HG02943 (cell line): ENCODE measurements around the gene TMEM181.
"Not testable (repeated sequence)": the region's sequence is repeated elsewhere in the genome, so short reads cannot be mapped to it uniquely, and the experiment has no call there.

ENCODE experiments used
- ATAC-seq: cut with Tn5 transposase; IDR thresholded peaks from one replicate; pipeline ENCODE4 v1.9.1; 2021; ENCODE audit warnings: mild to moderate bottlenecking, low read depth, moderate library complexity; ENCODE audit not compliant: unreplicated experiment

Gene TMEM181

DNA sequence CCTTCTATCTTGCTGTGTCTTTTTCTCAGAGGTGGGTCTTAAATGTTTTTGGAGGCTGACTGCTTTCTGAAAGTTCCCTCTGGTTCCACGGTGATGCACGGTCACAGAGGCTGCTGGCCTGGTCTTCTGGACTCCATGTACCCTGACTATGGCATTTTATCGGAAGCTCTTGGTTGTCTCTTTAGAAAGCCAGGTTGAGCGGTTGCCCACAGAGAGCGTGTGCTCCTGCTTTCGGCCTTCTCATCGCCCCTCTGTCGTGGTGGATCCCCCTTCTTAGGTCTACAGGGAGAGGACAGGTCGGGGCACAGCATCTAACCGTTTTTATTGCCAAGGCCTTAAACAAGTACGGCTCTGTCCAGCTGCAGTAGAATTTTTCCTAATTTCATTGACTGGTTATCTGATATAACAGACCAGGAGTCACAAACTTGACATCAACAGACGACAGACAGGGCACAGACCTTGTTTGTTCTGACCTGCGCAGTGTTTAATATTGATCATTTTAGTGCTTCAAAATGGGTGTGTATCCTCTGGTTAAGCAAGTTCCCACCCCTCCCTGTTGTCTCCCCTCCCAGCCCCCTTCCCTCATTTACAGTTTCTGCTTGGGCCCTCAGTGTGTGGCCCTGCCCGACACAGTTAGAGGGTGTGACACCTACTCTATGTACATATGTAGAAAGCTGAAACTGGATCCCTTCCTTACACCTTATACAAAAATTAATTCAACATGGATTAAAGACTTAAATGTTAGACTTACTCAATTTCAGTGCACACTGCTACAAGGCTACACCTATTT is 114.6 kb downstream of the TMEM181 start:
- no peak for ATAC-seq

DNA sequence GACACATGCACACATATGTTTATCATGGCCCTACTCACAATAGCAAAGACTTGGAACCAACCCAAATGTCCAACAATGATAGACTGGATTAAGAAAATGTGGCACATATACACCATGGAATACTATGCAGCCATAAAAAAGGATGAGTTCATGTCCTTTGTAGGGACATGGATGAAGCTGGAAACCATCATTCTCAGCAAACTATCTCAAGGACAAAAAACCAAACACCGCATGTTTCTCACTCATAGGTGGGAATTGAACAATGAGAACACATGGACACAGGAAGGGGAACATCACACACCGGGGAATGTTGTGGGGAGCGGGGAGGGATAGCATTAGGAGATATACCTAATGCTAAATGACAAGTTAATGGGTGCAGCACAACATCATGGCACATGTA is 117.2 kb downstream of the TMEM181 start:
- ATAC-seq: not testable (repeated sequence)

DNA sequence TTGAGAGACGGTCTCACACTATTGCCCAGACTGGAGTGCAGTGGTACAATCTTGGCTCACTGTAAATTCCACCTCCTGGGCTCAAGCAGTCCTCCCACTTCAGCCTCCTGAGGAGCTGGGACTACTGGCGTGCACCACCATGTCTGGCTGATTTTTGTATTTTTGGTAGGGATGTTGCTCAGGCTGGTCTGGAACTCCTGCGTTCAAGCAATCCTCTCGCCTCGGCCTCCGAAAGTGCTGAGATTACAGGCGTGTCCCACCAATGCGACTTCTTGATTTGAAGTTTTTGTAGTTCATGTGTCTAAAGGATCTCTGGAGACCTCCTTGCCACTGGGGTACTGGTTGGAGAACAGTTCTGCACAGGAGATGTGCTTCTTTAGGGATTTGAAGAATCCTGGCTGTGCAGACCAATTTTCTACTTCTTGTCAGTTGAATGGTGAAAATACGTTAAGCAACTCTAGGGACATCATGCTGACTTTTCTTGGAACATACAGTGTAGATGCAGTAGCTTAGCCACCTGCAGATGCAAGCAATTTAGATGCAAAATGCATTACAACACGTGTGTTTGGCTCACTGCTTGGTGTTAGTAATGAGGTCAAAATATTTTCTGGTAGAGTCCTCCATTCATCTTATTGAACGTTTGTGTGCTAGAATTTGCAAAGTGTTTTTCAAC is 118.2 kb downstream of the TMEM181 start:
- no peak for ATAC-seq

DNA sequence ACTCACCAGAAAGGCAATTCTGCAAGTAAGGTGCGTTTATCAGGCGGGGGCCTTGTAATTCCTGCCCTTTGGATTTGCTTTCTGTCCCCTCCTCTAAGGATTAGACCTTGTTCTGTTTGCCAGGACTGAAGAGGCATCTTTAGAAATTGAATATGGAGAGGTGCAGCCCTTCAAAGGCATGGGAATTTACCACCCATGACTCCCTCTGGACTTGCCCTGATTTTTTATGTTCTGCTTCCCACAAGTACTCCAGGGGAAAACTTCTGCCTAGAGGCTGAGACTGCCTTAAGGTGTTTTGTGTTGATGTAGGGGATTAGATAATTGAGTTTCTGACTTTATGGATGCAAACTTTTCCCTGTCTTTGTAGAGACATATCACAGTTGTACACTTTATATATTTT is 120.1 kb downstream of the TMEM181 start:
- no peak for ATAC-seq

DNA sequence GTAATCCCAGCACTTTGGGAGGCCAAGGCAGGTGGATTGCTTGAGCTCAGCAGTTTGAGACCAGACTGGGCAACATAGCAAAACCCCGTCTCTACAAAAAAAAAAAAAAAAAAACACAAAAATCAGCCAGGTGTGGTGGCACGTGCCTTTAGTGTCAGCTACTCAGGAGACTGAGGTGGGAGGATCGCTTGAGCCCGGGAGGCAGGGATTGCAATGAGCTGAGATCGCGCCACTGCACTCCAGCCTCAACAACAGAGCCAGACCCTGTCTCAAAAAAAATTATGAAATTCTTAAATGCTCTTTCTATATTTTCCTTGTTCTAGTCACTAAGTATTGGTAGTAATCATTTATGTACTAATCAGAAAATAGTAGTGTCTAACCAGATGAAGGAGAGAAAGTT is 120.6 kb downstream of the TMEM181 start:
- ATAC-seq: no peak

DNA sequence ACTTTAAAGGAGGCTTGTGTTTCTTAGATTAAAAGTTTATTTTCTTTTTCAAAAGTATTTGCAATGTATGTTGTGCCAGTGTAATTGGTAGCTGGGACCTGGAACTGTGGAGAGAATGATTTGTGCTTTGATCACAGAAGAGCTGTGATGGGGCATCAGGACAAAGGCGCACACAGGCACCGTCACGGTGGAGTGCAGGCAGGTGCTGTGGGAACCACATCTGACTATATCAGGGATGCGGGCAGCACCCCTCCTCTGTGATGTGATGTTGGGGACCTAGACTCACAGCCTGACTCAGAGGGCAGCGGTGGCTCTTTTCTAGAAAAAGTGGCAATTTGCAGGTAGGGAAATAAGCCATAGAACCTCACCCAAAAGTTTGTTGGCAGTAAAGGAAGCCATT is 124.4 kb downstream of the TMEM181 start:
- ATAC-seq: no peak

DNA sequence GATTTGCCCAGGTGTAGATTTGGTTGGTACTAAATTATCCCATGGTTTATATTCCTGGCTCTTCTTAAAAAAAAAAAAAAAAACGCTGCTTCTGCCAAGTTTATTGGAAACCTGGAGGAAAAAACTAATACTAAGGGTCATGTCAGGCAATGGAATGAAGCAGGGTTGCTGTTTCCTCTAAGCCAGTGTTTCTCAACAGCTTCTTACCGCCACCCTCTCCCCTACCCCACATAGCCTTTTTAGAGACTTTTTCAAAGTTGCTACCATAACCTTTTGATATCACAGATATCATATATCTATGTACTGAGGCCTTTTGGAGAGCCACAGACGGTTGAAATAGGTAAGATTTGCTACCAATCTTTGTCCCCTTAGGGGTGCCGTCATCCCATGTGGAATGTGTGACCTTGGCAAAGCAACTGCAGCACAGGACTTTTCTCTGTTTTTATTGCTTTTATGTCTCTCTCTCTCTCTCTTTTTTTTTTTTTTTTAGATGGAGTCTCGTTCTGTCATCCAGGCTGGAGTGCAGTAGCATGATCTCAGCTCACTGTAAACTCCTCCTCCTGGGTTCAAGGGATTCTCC is 124.9 kb downstream of the TMEM181 start:
- no peak for ATAC-seq
